ENCODE measurements around the gene PHAF1.

PHAF1 gene

DNA sequence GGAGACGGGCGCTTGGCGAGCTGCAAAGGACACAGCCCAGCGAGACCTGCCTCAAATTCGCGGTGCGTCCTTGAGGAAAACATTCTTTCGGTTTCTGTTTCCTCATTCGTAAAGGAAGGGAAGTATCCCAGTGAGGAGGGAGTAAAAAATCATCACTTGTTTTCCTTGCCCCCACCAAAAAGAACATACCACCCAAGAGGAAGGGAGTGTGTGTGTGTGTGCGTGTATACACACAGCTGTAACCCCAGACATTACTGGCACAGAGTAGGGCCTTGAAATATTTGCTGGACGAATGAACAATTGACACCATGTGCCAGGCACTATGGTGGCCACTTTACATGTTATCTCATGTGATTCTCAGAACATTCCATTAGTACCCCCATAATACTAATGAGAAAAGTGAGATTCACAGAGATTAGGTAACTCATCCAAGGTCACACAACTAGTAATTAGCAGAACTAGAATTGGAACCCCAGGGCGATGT lies 76.0 kb downstream of the PHAF1 start:
- Mint-ChIP-seq H3K36me3 (no peaks in the 10 kb centered on the region), H3K9me3 (no peaks in the 10 kb centered on the region), H3K4me1 (peaks cover 12% of the 10 kb centered on the region), H3K4me3 (no peak overlapping the region), H3K27me3 (peaks cover 29% of the 10 kb centered on the region), H3K27ac (no peak overlapping the region)
- no peak for ATAC-seq

DNA sequence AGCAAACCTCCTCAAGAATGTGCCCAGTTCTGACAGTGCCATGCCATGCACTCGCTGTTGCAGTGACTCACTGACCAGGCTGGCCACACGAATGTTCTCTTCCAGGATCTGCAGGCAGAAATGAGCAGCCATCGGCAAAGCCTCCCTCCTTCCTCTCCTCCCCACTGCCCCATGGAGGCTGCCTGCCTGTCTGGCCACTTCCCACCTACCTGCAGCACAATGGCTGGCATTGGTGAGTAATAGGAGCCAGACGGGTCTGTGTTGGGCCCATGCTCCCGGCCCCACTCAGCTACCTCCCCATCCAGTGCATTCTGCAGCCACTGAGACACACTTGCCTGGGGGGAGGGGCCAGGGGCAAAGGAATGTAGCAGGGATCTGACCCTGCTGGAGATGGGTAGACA lies 76.8 kb downstream of the PHAF1 start:
- H3K4me1 Mint-ChIP-seq = peaks cover 17% of the 10 kb centered on the region
- ATAC-seq = no peak
- no peaks in the 10 kb centered on the region for H3K9me3 Mint-ChIP-seq
- H3K4me3 Mint-ChIP-seq = no peak overlapping the region
- peaks cover 29% of the 10 kb centered on the region for H3K27me3 Mint-ChIP-seq
- H3K36me3 Mint-ChIP-seq = no peaks in the 10 kb centered on the region
- H3K27ac Mint-ChIP-seq = no peak overlapping the region

DNA sequence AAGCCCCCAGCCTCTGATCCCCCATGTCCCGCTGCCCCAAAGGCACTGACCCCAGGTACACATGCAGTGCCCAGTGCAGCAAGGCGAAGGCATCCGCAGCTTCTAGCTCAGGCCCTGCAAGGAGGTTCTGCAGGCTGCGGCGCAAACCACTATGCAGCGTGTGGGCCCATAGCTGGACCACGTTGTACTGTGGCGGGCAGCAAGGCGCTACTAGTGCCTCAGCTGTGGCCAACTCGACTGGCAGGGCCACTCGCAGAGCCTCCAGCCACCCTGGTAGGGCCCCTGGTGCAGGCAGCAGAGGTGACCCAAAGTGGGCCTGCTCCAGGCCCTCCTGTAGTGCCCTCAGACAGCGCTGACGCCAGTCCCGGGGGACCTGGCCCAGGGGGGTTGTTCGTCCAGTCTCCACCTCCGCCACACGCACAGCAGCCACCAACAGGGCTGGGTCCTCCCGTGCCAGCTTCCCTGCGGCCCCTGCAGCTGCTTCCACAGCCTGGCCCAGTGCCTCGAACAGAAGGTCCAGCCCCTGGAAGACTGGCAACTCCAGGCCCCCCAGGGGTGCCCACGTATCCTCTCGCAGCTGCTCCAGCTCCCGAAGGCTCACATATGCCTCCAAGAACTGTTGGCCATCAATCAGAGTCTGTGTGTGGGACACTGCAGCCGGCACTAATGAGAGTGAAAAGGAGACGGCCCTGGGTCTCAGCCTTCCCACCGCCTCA lies 77.6 kb downstream of the PHAF1 start:
- no peak overlapping the region for H3K27ac Mint-ChIP-seq
- no peak for ATAC-seq
- peaks cover 29% of the 10 kb centered on the region for H3K27me3 Mint-ChIP-seq
- H3K36me3 Mint-ChIP-seq = no peaks in the 10 kb centered on the region
- H3K9me3 Mint-ChIP-seq = no peaks in the 10 kb centered on the region
- H3K4me1 Mint-ChIP-seq = peaks cover 22% of the 10 kb centered on the region
- no peak overlapping the region for H3K4me3 Mint-ChIP-seq

DNA sequence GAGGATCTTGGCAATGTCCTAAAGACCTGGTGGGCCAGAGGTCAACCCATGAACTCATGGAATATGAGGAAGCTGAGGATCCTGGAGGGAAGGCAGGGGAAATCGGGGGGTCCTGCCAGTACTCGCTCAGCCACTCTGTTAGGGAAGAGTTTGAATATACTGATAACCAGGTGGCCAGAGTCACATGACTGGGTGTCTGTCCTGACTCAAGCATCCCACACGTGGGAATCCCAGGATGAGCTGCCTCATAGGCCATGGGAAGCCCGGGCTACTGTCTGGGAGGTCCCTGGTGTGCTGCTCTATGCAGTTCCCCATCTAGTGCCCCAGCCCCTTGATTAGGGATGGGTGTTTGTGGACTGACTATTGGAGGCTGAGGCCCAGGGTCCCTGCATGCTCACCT lies 78.6 kb downstream of the PHAF1 start:
- Mint-ChIP-seq H3K27me3 (peaks cover 29% of the 10 kb centered on the region), H3K36me3 (no peaks in the 10 kb centered on the region), H3K9me3 (no peaks in the 10 kb centered on the region), H3K27ac (no peak overlapping the region), H3K4me1 (peaks cover 31% of the 10 kb centered on the region), H3K4me3 (no peak overlapping the region)
- ATAC-seq = no peak

DNA sequence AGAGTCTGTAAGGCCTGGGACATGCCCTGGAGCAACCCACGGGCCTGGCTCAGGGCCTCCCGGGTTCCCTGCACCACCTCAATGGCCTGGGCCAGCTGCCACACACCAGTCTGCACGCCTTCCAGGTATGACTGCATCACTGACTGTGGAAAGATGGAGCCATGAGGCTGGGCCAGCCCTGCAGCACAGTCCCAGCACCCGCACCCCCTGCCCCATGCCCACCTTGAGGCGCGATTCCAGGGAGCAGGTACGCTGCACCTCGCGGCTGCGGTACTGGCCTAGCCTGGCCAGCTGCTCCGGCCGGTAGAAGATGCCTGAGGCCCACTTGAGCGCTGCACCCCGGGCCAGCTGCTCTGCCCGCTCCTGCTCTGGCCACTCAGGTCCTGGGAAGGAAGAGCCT lies 79.1 kb downstream of the PHAF1 start:
- H3K4me1 Mint-ChIP-seq = peaks cover 36% of the 10 kb centered on the region
- ATAC-seq = no peak
- no peak overlapping the region for H3K27ac Mint-ChIP-seq

DNA sequence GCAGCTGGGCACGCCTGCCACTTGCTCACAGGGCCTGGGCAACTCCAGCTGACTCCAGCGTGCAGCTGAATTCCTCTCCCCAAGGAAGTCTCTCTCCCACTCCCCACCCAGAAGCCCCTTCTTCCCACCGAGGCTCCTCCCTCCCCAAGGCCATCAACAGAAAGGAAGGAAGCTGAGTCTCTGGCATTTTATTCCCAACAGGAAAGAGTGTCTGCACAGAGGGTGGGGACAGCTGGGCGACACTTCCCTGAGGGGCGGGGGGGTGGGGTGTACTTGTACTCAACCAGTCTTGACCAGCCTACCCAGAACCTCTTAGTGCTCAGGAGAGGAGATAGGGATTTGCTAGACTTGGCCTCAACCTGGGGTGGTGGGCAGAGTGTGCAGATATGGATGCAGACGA lies 80.3 kb downstream of the PHAF1 start, which contains the start of gene EXOC3L1:
EXOC3L1 (minus strand) TSS at position 96 of the 400 bp plus-strand sequence. CDS start 460 bp downstream, outside the sequence.
- H3K27ac Mint-ChIP-seq = no peak within 1 kb of the TSS
- H3K27me3 Mint-ChIP-seq = peaks cover 27% of the 10 kb centered on the region
- H3K4me3 Mint-ChIP-seq = no peak within 1 kb of the TSS
- peaks cover 5% of the 10 kb centered on the region for H3K36me3 Mint-ChIP-seq
- H3K4me1 Mint-ChIP-seq = peaks cover 44% of the 10 kb centered on the region
- H3K9me3 Mint-ChIP-seq = no peaks in the 10 kb centered on the region
- no peak for ATAC-seq

More for the DNA sequence above, 79.1 kb downstream of the PHAF1 start:
- H3K27me3 Mint-ChIP-seq = peaks cover 29% of the 10 kb centered on the region
- H3K9me3 Mint-ChIP-seq = no peaks in the 10 kb centered on the region
- no peak overlapping the region for H3K4me3 Mint-ChIP-seq
- no peaks in the 10 kb centered on the region for H3K36me3 Mint-ChIP-seq

DNA sequence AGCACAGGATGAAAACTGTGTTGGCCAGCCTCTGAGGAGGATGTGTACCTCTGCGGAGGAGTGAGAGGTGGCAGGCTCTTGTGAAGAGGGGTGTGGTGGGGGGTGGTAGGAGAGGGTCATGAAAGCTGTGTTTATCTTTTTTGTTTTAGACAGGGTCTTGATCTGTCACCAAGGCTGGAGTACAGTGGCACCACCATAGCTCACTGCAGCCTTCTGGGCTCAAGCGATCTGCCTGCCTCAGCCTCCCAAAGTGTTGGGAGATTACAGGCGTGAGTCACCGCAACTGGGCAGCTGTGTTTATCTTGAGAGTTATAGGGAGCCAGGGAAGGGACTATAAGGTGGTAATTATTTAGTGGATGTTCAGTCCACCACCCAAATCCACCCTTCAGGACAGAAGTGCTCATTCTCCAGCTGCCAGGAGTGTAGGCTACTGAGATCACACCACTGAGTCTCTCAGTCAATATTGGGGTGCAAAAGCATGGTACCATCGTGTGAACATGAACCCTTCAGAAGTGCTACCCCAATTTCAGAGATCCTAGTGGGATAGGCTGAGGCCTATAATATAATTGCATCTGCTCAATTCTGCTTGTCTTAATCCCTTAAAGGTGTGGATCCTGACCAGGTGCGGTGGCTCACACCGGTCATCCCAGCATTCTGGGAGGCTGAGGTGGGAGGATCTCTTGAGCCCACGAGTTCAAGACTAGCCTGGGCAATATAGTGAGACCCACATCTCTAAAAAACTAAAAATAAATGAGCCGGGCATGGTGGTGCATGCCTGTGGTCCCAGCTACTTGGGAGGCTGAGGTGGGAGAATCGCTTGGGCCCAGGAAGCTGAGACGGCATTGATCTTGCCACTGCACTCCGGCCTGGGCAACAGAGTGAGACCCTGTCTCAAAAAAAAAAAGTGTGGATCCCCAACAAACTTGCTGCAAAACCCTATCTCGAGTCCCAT lies 81.0 kb downstream of the PHAF1 start:
- H3K27ac Mint-ChIP-seq = peak overlapping the region; percentile 84
- peaks cover 21% of the 10 kb centered on the region for H3K27me3 Mint-ChIP-seq
- H3K36me3 Mint-ChIP-seq = peaks cover 12% of the 10 kb centered on the region
- ATAC-seq = no peak
- no peak overlapping the region for H3K4me3 Mint-ChIP-seq
- H3K9me3 Mint-ChIP-seq = no peaks in the 10 kb centered on the region
- peaks cover 44% of the 10 kb centered on the region for H3K4me1 Mint-ChIP-seq

DNA sequence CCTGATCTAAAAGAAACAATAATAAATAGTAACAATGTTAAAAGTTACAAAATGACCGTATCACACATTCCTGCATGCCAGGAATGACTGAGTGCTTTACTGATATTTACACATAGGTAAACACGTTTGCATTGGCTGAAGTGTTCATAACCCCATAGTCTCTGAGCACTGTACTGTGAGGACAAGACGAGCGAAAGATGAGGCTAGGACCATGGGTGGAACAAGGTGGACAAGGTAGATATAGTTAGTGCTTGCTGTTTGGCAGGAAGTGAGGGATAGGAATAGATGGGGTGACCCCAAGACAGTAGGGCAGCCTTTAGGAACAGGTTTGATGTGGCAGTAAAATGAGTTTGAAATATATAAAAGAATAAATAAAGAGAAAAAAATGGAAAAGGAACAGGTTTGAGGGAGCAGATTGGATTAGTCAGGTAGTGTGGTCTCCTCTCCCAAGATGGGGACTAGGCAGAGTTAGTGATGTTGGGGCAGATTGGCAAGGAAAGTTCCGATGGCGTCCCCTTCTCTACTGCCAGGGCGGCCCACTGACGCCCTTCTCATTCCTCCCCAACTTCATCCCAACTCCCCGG lies 81.8 kb downstream of the PHAF1 start:
- Mint-ChIP-seq H3K36me3 (peaks cover 19% of the 10 kb centered on the region), H3K4me1 (peaks cover 52% of the 10 kb centered on the region), H3K27ac (peak overlapping the region; percentile 84), H3K4me3 (peak overlapping the region; percentile 80), H3K9me3 (no peaks in the 10 kb centered on the region), H3K27me3 (peaks cover 21% of the 10 kb centered on the region)
- no peak for ATAC-seq

DNA sequence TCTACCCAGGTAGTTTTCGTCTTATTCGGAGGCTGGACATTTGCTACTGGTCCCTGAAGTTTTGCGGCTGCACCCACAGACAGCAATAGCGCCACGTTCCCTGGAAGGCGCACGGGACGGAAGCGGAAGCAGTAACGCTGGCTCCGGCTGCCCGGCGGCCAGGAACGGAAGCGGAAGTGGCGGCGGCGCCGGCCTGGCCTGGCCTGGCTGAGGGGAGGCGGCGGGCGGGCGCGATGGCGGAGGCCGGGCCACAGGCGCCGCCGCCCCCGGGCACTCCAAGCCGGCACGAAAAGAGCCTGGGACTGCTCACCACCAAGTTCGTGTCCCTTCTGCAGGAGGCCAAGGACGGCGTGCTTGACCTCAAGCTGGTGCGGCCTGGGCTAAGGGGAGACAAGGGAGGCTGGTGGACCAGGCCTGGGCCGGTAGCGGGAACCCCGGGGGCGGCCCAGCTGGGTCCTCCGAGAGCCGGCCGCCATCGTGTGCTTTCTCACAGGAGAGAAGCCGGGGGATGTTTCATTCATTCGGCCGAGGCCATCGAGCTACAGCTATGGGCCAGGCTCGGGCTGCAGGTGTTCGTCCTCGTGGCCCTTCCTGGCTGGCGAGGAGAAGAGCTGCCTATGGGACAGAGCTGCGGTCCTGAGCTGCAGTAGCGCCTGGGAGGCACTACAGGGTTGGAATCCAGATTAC lies 82.4 kb downstream of the PHAF1 start, which contains the start of gene E2F4:
E2F4 (plus strand) TSS at position 161 of the 687 bp plus-strand sequence; CDS start at position 234, 73 bp downstream.
- peaks cover 25% of the 10 kb centered on the region for H3K36me3 Mint-ChIP-seq
- H3K9me3 Mint-ChIP-seq = no peaks in the 10 kb centered on the region
- ATAC-seq = peak; percentile 98
- peaks cover 57% of the 10 kb centered on the region for H3K4me1 Mint-ChIP-seq
- H3K27me3 Mint-ChIP-seq = peaks cover 15% of the 10 kb centered on the region
- peak within 1 kb of the TSS; percentile 80 for H3K4me3 Mint-ChIP-seq
- peak within 1 kb of the TSS; percentile 84 for H3K27ac Mint-ChIP-seq

DNA sequence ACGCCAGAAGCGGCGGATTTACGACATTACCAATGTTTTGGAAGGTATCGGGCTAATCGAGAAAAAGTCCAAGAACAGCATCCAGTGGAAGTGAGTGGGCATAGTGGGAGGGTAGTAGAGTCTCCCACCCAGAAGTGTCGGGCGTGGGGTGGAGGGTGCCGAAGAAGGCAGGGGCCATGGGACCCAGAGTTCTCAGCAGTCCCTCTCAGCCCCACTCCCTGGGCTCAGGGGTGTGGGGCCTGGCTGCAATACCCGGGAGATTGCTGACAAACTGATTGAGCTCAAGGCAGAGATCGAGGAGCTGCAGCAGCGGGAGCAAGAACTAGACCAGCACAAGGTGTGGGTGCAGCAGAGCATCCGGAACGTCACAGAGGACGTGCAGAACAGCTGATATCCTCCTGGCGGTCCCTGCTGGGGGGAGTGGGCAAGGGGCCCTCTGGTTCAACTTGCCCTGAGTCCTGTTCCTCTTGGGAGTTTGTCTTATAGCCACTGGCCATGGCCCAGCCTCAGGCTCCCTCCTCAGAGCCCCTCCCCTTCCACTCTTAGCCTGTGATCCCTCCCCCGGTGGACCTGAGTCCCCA lies 83.1 kb downstream of the PHAF1 start:
- Mint-ChIP-seq H3K27me3 (peaks cover 8% of the 10 kb centered on the region), H3K9me3 (no peaks in the 10 kb centered on the region), H3K4me1 (peaks cover 58% of the 10 kb centered on the region), H3K27ac (peak overlapping the region; percentile 84), H3K4me3 (peak overlapping the region; percentile 80), H3K36me3 (peaks cover 29% of the 10 kb centered on the region)
- ATAC-seq = no peak

DNA sequence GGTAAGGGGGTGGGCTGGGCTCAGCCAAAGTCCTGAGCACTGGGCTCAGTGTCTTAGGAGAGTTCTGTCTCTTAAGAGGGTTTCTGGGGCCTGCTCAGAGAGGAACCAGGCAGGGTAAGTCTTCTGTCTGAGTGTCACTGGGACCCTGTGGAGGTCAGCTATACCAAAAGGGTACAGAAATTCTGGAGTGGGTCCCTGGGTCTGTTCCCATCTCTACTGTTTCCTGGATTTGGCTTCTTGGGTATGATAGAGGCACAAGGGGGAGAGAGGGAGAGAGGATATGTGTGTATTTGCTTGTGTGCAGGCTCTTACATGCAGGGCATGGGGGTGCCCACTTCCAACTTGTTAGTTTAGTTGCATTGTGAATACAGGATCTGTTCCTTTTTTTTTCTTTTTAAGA lies 83.8 kb downstream of the PHAF1 start:
- Mint-ChIP-seq H3K36me3 (peaks cover 35% of the 10 kb centered on the region), H3K4me1 (peaks cover 65% of the 10 kb centered on the region)

DNA sequence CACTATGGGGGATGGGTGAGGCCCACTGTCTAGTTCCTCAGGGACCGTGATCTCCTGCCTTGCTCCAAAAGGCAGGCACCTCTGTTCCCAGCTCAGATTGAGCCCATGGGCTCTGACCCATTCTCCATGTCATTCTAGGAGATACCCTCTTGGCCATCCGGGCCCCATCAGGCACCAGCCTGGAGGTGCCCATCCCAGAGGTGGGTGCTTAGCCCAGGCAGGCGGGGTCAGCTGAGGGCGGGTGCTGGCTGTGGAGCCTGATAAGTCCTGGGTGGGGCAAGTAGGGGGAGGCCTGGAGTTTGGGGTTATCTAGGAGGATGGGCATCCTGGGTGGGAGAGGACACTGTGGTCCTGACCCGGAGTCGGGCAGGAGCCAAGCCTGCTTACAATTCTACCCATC lies 84.5 kb downstream of the PHAF1 start:
- ATAC-seq = no peak
- Mint-ChIP-seq H3K9me3 (no peaks in the 10 kb centered on the region), H3K36me3 (peaks cover 37% of the 10 kb centered on the region), H3K4me1 (peaks cover 67% of the 10 kb centered on the region), H3K27ac (peak overlapping the region; percentile 84), H3K27me3 (no peaks in the 10 kb centered on the region), H3K4me3 (peak overlapping the region; percentile 80)

More for the DNA sequence above, 83.8 kb downstream of the PHAF1 start:
- Mint-ChIP-seq H3K4me3 (peak overlapping the region; percentile 80), H3K27me3 (peaks cover under 1% of the 10 kb centered on the region), H3K9me3 (no peaks in the 10 kb centered on the region), H3K27ac (peak overlapping the region; percentile 84)
- no peak for ATAC-seq

DNA sequence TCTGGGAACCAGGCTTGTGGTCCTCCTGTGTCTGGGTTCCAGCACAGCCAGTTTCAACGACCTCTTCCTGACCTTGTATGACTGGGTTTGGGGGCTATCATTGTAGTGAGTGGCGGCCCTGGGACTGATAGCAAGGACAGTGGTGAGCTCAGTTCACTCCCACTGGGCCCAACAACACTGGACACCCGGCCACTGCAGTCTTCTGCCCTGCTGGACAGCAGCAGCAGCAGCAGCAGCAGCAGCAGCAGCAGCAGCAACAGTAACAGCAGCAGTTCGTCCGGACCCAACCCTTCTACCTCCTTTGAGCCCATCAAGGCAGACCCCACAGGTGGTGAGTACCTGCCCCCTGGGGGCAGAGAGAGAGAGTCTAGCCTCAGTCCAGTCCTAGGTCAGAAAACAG lies 85.9 kb downstream of the PHAF1 start:
- Mint-ChIP-seq H3K27ac (peak overlapping the region; percentile 1), H3K27me3 (no peaks in the 10 kb centered on the region)
- ATAC-seq = no peak

DNA sequence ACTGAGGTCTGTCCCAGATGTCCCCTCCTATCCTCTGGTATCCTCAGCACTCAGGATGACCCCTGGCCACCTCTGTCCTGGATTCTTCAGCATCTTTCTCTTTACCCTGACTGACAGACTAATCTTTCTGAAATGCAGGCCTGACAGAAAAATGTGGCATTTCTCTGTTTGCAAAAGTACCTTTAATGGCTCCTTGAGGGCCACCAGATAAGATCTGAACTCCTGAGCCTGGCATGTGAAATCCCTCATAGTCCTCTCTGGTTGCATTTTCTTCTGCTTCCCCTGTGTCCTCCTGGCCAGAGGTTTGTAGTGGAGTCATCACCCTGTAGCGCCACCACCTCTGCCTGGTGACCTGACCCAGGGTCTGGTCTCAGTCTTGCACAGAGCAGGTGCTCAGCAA lies 87.1 kb downstream of the PHAF1 start:
- Mint-ChIP-seq H3K4me1 (peaks cover 65% of the 10 kb centered on the region), H3K27ac (no peak overlapping the region), H3K36me3 (peaks cover 47% of the 10 kb centered on the region), H3K4me3 (no peak overlapping the region), H3K27me3 (no peaks in the 10 kb centered on the region), H3K9me3 (no peaks in the 10 kb centered on the region)
- no peak for ATAC-seq

More for the DNA sequence above, 85.9 kb downstream of the PHAF1 start:
- no peaks in the 10 kb centered on the region for H3K9me3 Mint-ChIP-seq
- H3K4me3 Mint-ChIP-seq = no peak overlapping the region
- peaks cover 74% of the 10 kb centered on the region for H3K4me1 Mint-ChIP-seq
- H3K36me3 Mint-ChIP-seq = peaks cover 47% of the 10 kb centered on the region
